Adipocyte (in vitro differentiated cells): ENCODE data around the gene NT5DC1.

Experiments used
- DNase-seq: peaks from one replicate; pipeline ENCODE4 v3.0.0-alpha.2; 2015; ENCODE audit warnings: low read depth
- H3K27me3 ChIP-seq: replicated peaks from 2 replicates; pipeline ENCODE4 v1.7.0; 2013; ENCODE audit warnings: mild to moderate bottlenecking, low read length, moderate library complexity; ENCODE audit not compliant: control insufficient read depth, insufficient read depth
- H3K36me3 ChIP-seq: 2 replicates; pipeline ENCODE4 v1.7.0; 2013; ENCODE audit warnings: low read length, mild to moderate bottlenecking, moderate library complexity; ENCODE audit not compliant: control insufficient read depth, insufficient read depth, severe bottlenecking
- H3K4me1 ChIP-seq: 2 replicates; pipeline ENCODE4 v1.7.0; 2013; ENCODE audit warnings: mild to moderate bottlenecking, low read length, moderate library complexity; ENCODE audit not compliant: control insufficient read depth, insufficient read depth
- H3K4me3 ChIP-seq: 2 replicates; pipeline ENCODE4 v1.7.0; 2013; ENCODE audit warnings: mild to moderate bottlenecking, low read length, moderate library complexity
- H3K9ac ChIP-seq: 2 replicates; pipeline ENCODE4 v1.7.0; 2013; ENCODE audit warnings: mild to moderate bottlenecking, low read length, moderate library complexity
- H3K9me3 ChIP-seq: 2 replicates; pipeline ENCODE4 v1.7.0; 2013; ENCODE audit warnings: mild to moderate bottlenecking, low read length, moderate library complexity; ENCODE audit not compliant: control insufficient read depth

Gene NT5DC1

DNA sequence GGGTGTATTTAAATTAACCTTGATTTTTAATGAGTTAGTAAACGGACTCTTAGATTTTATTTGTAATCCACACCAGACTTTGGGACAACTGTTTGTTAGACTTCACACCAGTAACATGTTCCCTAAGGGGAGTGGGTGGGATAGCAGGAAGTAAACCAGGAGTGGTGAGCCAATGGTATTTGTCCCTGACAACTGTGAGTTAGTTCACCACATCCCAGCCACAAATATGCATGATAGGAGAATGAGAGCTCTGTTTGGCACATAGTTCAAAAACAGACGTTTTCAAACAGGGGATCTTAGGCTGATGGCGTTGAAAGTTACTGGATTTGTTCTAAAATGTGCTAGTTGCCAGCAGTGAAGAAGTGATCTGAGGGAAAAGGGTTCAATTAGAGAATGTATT, 44.0 kb downstream of the NT5DC1 start:
- Histone ChIP-seq H3K27me3 (no peaks in the 10 kb centered on the region), H3K9ac (no peak overlapping the region), H3K9me3 (no peaks in the 10 kb centered on the region), H3K4me1 (peaks cover 7% of the 10 kb centered on the region), H3K36me3 (no peaks in the 10 kb centered on the region), H3K4me3 (no peak overlapping the region)
- DNase-seq = peak; percentile 74

DNA sequence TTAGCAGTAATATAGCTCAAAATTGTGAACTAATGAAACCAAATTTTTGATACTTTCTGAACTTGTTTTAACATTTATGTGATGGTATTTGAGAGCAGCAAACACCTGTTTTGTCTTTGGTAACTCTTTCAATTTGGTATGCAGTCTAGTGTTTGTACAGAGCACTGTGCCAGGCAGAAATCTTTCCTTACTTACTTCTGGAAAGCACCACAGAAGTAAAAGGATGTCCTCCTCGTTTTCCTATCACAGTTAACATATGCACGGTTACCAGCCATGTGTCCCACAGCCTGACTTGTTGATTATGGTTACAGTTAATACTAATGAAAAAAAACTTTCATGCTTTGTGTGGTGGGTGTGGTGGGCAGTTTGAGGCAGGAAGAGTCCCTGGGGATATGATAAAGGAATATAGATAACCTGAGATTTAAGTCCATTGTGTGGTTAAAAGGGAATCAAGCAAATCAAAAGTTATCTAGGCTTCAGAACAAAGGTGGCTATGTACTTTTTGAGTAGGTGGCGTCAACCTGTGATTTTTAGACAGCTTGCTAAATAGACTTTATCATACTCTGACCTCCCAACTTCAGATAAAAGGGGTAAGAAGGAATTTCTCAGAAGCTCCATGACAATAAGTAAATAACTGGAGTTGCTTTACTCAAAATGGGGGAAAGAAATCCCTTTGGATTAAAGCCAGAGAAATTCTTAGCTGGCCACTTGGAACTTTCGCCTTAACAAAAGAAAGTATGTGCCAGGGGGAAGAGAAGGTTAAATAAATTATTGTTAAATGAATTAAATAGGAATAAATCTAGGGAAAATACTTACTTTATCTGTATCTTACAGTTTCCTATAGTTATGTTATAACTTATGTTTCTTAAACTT, 45.4 kb downstream of the NT5DC1 start:
- DNase-seq = no peak
- no peak overlapping the region for H3K9ac ChIP-seq
- no peaks in the 10 kb centered on the region for H3K27me3 ChIP-seq
- no peaks in the 10 kb centered on the region for H3K9me3 ChIP-seq
- H3K36me3 ChIP-seq = no peaks in the 10 kb centered on the region
- peaks cover 7% of the 10 kb centered on the region for H3K4me1 ChIP-seq
- H3K4me3 ChIP-seq = no peak overlapping the region

DNA sequence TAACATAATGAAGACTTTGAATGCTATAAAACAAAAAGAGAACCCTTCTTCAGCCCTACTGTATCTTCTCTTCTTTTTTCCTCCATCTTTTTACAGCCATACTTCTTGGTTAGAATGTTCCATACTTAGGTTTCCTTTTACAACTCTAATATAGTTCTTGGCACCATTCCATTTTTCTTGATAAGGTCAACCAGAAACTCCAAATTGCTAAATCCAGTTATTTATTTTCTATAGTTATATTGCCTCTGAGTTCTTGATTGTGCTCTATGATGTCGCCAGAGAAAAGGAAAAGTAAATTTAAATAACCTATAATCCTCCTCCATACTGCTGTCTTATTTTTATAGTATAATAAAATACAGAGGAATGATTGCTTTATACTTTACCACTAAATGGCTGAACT, 52.0 kb downstream of the NT5DC1 start:
- peak; percentile 39 for DNase-seq
- no peaks in the 10 kb centered on the region for H3K9me3 ChIP-seq
- H3K27me3 ChIP-seq = no peaks in the 10 kb centered on the region
- no peak overlapping the region for H3K4me3 ChIP-seq
- H3K36me3 ChIP-seq = no peaks in the 10 kb centered on the region
- no peak overlapping the region for H3K9ac ChIP-seq
- H3K4me1 ChIP-seq = no peaks in the 10 kb centered on the region

DNA sequence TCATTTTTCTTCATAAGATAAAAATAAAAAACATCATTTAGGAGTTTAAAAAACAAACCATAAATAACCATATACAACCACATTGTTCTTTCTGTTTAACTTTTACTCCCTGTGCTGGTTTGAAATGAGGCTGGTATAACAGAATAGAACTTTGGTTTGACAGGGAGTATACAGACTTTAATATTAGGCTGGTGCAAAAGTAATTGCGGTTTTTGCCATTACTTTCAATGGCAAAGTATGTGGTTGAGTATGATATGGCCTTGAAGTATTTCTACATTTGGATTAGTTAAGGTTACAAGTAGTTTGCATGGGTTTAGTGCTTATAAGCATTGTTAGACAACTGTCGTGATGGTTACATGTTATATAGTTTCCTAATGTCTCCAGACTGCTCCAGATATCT, 54.2 kb downstream of the NT5DC1 start:
- Histone ChIP-seq H3K9ac (no peak overlapping the region), H3K27me3 (no peaks in the 10 kb centered on the region), H3K4me3 (no peak overlapping the region), H3K9me3 (no peaks in the 10 kb centered on the region), H3K36me3 (no peaks in the 10 kb centered on the region), H3K4me1 (no peaks in the 10 kb centered on the region)
- DNase-seq = no peak

DNA sequence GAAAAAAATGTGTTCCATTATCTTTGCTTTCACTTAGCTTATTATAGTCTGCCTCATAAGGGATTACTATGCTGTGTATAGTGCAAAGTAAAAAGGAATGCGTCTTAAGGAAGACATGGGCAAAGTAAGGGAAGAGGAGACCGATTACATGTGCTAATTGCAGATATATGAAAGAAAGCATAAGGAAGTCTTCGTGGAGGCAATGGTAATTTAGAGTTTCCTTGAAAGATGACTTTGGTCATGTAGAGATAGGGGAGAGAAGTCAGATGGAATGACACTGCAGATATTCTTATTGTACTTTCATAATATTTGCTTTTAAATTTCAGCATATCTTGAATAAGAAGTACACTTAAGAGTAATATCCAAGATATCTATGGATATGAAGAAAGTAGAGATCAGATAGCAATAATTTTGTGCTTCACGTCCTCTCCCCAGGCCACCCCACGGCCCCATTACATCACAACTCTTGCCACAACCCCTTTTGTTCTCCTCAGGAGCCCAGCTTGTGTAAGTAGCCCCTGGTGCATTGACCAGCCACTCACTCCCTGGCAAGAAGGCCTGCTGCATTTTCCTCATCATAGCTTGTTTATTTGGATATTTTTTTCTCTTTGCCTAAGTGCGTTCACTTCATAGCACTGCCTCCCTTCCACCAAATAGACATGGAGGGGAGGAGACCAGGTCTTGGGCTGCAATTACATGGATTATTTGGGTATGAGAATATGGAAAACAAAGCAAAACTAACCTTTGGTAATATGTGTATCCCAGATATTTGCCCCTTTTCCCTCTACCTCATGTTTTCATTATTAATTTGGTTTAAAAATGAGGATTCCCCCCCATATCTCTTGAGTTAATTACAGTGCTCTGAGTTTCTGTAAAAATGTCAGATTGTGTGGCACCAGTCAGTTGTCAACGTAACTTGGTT, 56.0 kb downstream of the NT5DC1 start:
- peak; percentile 8 for DNase-seq
- no peaks in the 10 kb centered on the region for H3K9me3 ChIP-seq
- no peaks in the 10 kb centered on the region for H3K27me3 ChIP-seq
- no peaks in the 10 kb centered on the region for H3K4me1 ChIP-seq
- H3K36me3 ChIP-seq = no peaks in the 10 kb centered on the region
- no peak overlapping the region for H3K4me3 ChIP-seq
- no peak overlapping the region for H3K9ac ChIP-seq

DNA sequence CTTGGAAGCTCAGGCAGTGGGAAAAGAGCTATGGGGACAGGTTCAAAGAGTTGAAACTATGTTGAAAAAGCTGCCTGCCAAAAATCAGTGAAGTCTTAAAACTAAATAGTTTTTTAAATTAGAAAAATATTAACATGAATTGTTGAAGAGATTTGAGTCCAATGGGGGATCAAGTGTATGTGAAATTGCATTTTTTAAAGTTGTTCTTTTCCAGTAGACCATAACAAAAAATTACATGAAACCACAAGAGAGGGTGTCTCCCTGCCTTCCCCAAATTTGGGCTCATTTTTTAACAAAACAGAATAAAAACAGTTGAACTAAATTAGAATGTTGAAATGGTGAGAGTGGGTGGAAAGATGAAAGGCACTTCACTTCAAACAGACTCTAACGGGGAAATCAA, 56.7 kb downstream of the NT5DC1 start:
- Histone ChIP-seq H3K4me1 (no peaks in the 10 kb centered on the region), H3K36me3 (no peaks in the 10 kb centered on the region), H3K9me3 (no peaks in the 10 kb centered on the region), H3K9ac (no peak overlapping the region), H3K4me3 (no peak overlapping the region), H3K27me3 (no peaks in the 10 kb centered on the region)
- peak; percentile 73 for DNase-seq

DNA sequence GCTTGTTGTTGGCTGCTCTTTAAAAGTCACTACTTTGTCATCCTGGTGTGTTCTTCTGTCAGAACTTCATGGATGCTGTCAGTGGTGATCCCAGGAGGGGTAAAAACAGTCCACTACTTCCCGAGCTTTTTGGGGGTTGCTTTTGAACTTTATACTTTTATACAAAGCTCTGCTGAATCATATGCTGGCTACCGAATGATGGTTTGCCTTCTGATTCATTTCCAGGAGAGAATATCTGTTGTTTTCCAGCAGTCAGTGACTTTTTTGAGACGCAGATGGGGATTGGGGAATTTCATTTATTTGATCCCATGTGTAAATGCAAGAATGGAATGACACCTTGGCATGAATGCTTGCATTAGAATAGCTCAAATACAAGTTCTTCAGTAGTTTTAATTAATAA, 58.0 kb downstream of the NT5DC1 start:
- Histone ChIP-seq H3K9me3 (no peaks in the 10 kb centered on the region), H3K9ac (no peak overlapping the region), H3K4me3 (no peak overlapping the region), H3K27me3 (no peaks in the 10 kb centered on the region), H3K4me1 (no peaks in the 10 kb centered on the region), H3K36me3 (no peaks in the 10 kb centered on the region)
- DNase-seq = peak; percentile 24

DNA sequence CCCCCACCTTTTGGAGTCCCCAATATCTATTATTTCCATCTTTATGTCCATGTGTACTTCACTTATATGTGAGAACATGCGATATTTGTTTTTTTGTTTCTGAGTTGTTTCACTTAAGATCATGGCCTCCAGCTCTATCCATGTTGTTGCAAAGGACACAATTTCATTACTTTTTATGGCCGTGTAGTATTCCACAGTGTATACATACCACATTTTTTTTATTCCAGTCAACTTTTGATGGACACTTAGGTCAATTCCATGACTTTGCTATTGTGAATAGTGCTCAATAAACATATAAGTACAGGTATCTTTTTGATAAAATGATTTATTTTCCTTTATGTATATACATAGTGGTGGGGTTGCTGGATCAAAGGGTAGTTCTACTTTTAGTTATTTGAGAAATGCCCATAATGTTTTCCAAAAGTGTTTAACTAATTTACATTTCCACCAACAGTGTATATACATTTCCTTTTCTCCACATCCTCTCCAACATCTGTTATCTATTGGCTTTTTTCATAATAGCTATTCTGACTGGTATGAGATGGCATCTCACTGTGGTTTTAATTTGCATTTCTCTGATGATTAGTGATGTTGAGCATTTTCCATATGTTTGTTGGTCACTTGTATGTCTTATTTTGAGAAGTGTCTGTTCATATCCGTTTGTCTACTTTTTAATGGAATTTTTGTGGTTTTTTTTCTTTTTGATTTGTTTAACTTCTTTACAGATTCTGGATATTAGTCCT, 59.3 kb downstream of the NT5DC1 start:
- no peaks in the 10 kb centered on the region for H3K36me3 ChIP-seq
- no peak overlapping the region for H3K9ac ChIP-seq
- no peaks in the 10 kb centered on the region for H3K27me3 ChIP-seq
- no peaks in the 10 kb centered on the region for H3K9me3 ChIP-seq
- no peak overlapping the region for H3K4me3 ChIP-seq
- peak; percentile 57 for DNase-seq
- no peaks in the 10 kb centered on the region for H3K4me1 ChIP-seq

DNA sequence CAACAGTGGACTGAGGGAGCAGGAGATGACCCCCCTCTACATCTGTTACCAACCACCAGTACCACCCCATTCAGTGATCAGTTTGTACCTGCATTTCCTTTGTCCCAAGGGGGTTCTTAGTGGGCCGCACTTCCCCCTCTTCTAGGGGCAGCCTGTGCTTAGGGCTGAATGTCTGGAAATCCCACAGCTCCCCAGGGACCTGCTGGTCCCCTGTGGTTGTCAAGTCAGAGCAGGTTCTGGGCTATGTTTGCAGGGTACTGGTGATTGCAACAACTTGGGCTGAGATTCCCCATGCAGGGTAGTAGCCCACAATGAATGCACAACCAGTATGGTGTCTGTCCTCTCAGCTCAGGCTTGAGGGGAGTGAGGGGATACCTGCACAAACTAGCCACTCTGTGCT, 64.9 kb downstream of the NT5DC1 start:
- Histone ChIP-seq H3K9ac (no peak overlapping the region), H3K4me3 (no peak overlapping the region), H3K9me3 (no peaks in the 10 kb centered on the region), H3K36me3 (no peaks in the 10 kb centered on the region), H3K27me3 (no peaks in the 10 kb centered on the region), H3K4me1 (peaks cover 3% of the 10 kb centered on the region)
- DNase-seq = no peak

DNA sequence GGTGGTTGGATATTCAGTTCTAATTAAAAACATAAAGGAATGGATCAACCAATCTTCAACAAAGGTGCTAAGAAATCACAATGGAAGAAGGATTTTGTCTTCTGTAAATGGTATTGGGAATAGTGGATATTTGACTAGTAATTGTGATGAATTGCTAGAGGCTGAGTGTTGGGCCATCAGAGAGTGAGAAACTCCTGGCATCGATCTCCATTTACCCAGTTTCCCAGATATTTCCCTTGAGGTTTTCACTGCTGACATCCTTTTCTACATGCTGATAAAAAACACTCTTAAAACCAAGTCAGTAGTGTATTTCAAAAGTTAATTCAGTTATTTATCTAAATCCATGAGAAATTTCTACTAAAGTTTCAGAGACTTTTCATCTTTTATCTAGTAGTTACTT, 65.7 kb downstream of the NT5DC1 start:
- no peaks in the 10 kb centered on the region for H3K9me3 ChIP-seq
- H3K36me3 ChIP-seq = no peaks in the 10 kb centered on the region
- no peaks in the 10 kb centered on the region for H3K27me3 ChIP-seq
- H3K4me3 ChIP-seq = no peak overlapping the region
- no peak overlapping the region for H3K9ac ChIP-seq
- DNase-seq = no peak
- H3K4me1 ChIP-seq = peaks cover 3% of the 10 kb centered on the region

DNA sequence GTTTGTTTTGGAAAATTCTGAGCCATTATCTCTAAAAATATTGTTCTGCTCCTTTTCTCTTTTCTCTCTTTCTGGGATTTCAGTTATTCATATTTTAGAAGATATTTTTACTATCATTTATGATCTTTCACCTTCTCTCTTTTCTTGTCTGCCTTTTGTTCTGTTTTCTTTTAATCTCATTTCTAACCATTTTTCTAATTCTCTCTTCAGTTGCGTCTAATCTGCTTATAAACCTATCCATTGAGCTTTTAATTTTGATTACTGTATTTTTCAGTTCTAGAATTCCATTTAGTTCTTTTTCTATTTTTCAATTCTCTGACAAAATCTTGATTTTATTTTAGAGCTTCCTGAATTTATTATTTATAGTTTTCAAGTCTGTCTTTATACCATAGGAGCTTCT, 67.5 kb downstream of the NT5DC1 start:
- H3K4me1 ChIP-seq = peaks cover 3% of the 10 kb centered on the region
- no peak overlapping the region for H3K9ac ChIP-seq
- H3K36me3 ChIP-seq = no peaks in the 10 kb centered on the region
- no peaks in the 10 kb centered on the region for H3K27me3 ChIP-seq
- H3K9me3 ChIP-seq = no peaks in the 10 kb centered on the region
- no peak for DNase-seq
- H3K4me3 ChIP-seq = no peak overlapping the region
